NCI-H2171 (cell line): ENCODE measurements around the gene FAM83D.

Source experiments
- DNase-seq: peaks from one replicate; lab custom pipeline; 2025; lab: John Stamatoyannopoulos, UW

FAM83D gene

GRCh38 chr20:38895098-38895949, 30.9 kb upstream of the FAM83D start:
- DNase-seq, result no peak

DNA sequence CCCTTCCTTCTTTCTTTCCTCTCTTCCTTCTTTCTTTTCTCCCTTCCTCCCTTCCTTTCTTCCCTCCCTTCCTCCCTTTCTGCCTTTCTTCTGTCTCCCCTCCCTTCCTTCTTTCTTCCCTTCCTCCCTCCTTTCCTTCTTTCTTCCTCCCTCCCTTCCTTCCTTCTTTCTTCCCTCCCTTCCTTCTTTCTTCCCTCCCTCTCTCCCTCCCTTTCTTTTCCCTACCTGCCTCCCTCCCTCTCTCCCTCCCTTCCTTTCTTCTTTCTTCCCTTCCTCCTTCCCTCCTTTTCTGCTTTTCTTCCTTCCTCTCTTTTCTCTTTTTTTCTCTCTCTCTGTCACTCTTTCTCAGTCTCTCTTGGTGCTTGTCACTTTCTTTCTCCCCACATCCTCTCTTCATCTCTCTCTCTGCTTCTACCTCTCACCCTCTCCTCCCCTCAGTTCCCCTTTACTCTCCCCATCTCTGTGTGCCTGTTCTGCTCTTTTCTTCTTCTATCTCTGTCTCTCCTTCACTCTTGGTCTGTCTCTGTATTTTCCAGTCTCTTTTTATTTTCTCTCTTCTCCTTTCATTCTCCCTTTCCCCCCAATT, 30.1 kb upstream of the FAM83D start:
- DNase-seq, result no peak

- DNase-seq, result no peak
Measured at GRCh38 chr20:38897267-38897666, 28.9 kb upstream of the FAM83D start.

DNA sequence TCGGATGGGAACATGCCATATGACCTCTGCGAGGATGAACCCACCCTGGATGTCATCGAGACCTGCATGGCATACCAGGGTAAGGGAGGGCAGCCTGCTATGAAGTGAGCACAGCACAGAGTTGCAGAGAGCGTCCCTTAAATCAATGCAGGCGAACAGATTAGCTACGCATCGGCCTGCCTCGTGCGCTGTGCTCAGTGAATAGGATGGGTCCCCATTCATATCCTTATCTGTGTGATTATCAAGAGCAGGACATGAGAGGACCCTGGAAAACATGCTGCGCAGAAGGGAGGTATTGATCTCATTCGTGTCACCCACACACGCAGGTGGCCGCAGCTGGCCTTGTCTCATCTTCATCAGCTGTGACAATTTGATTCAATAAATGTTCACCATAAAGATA, 25.6 kb upstream of the FAM83D start:
- no peak for DNase-seq

- DNase-seq, result no peak
Measured at GRCh38 chr20:38902601-38903000, 23.6 kb upstream of the FAM83D start.

- no peak for DNase-seq
Measured at GRCh38 chr20:38903335-38903734, 22.9 kb upstream of the FAM83D start.

- no peak for DNase-seq
Measured at GRCh38 chr20:38905375-38905774, 20.8 kb upstream of the FAM83D start.

GRCh38 chr20:38907918-38908677, 18.1 kb upstream of the FAM83D start:
- no peak for DNase-seq

DNA sequence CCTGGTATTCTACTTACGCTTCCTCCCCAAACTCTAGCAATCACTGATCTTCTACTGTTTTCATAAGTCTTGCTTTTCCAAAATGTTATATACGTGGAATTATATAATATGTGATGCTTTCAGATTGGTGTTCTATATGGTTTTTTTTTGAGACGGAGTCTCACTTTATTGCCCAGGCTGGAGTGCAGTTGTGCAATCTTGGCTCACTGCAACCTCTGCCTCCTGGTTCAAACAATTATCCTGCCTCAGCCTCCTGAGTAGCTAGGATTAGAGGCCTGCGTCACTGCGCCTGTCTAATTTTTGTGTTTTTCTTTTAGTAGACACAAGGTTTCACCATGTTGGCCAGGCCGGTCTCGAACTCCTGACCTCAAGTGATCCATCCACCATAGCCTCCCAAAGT, 10.9 kb upstream of the FAM83D start:
- no peak for DNase-seq

DNA sequence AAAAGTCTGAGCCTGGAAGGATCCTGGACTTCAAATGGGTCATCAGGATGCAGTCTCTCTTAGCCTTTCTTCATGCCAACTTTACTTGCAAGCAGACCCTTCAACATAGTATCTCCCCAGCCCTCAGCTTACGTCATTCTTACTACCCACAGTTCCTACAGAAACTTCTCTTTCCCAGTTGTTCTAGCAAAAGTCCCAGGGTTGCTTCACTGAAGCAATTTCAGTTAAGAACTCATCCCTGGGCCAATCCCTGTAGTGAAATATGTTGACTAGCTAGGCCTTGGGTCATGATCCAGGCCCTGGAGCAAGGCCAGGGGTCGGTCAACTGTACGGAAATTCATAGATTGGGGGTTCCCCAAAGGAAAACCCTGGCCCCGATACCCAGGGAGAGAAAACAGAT, 8.6 kb upstream of the FAM83D start:
- no peak for DNase-seq

DNA sequence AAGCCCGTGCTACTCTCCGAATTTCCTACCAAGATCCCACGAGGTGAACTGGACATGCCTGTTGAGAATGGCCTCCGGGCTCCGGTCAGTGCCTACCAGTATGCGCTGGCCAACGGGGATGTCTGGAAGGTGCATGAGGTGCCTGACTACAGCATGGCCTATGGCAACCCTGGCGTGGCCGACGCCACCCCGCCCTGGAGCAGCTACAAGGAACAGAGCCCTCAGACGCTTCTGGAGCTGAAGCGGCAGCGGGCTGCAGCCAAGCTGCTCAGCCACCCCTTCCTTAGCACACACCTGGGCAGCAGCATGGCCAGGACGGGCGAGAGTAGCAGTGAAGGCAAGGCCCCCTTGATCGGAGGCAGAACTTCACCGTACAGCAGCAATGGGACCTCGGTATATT, 8.0 kb upstream of the FAM83D start:
- no peak for DNase-seq

GRCh38 chr20:38919683-38920082, 6.5 kb upstream of the FAM83D start:
- no peak for DNase-seq

- no peak for DNase-seq
Measured at GRCh38 chr20:38920411-38920810, 5.8 kb upstream of the FAM83D start.

- DNase-seq, result no peak
Measured at GRCh38 chr20:38920851-38921250, 5.4 kb upstream of the FAM83D start.

- DNase-seq, result no peak
Measured at GRCh38 chr20:38924718-38925117, 1.5 kb upstream of the FAM83D start.

- no peak for DNase-seq
Measured at GRCh38 chr20:38926934-38927616, 858 bp downstream of the FAM83D start.

GRCh38 chr20:38927902-38928578, 1.8 kb downstream of the FAM83D start:
- no peak for DNase-seq

DNA sequence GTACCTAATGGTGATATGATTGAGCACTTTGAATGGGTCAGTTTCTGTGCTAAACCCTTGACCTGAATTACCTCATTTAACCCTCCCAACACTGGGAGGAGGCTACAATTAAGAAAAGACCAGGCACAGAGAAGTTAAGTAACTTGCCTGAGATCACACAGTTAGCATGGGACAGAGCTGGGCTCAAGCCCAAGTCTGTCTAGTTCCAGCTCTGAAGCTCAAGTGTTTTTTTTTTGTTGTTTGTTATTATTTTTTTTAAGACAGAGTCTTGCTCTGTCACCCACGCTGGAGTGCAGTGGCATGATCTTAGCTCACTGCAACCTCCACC, 4.0 kb downstream of the FAM83D start:
- DNase-seq, result no peak

GRCh38 chr20:38931984-38932383, 5.8 kb downstream of the FAM83D start:
- no peak for DNase-seq

DNA sequence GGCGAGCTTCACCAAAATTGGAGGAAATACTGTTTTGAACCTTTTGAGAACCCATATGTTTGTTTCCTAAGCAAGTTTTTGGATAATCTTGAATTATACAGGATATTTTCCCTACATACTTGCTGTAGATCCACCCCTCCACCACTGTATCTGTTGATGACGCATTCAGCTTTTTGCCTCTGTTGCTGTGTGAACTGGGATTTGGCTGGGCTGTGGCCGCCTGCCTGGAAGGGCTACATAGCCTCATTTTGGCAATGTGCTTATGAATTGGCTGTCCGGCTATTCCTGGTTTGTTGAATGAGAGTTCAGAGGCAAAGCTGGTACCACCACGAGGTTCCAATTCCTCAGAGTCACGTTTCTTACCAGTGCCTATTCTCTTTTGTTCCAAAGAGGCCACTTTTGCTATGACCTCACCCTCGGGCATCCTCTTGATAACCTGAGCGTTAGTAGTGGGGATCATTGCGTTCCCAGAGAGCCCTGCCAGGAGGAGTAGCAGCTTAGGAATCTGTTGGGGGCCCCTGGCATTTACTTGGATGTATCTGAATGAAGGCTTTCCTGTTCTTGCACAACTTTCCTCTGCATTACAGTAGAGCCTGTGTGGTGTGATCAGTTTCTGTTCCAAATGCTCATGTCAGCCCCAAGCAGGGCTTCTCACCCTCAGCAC, 6.4 kb downstream of the FAM83D start:
- no peak for DNase-seq

GRCh38 chr20:38934530-38934929, 8.3 kb downstream of the FAM83D start:
- no peak for DNase-seq
